AG09309 (cell line): ENCODE measurements around the gene PLXNA3.

Experiments used
- DNase-seq: peaks from one replicate; pipeline ENCODE4 v3.0.0-alpha.2; 2010; ENCODE audit warnings: low read depth
- H3K4me3 ChIP-seq: 2 replicates; pipeline ENCODE4 v1.5.1; 2011; ENCODE audit warnings: mild to moderate bottlenecking, low read depth, low read length, moderate library complexity; ENCODE audit not compliant: control insufficient read depth
- TF ChIP-seq, protein P1 (sequence below): IDR thresholded peaks from 2 replicates; pipeline ENCODE4 v1.5.1; 2011; ENCODE audit warnings: mild to moderate bottlenecking, low read depth, low read length, inconsistent platforms; ENCODE audit not compliant: insufficient read depth, control insufficient read depth; ENCODE audit errors: missing control alignments

The PLXNA3 gene

DNA sequence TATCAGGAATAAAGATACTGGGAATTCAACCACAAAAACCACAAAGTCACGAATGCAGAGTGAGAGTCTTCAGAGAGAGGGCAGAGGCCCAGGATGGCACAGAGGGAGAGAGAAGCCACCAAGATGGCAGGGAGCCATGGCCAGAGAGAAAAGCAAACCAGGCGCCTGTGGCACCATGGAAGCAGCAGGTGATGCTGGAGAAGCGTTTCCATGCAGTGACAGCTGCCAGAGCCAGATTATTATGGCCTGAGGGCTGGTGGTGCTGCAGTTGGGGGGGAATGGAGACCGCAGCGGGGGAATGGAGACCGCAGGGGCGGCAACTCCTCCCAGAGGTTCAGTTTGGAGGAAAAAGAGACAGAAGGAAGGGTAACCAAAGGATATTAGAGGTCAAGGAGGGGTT lies 40.9 kb upstream of the PLXNA3 start:
- no peak overlapping the region for H3K4me3 ChIP-seq
- TF ChIP-seq, protein P1, sequence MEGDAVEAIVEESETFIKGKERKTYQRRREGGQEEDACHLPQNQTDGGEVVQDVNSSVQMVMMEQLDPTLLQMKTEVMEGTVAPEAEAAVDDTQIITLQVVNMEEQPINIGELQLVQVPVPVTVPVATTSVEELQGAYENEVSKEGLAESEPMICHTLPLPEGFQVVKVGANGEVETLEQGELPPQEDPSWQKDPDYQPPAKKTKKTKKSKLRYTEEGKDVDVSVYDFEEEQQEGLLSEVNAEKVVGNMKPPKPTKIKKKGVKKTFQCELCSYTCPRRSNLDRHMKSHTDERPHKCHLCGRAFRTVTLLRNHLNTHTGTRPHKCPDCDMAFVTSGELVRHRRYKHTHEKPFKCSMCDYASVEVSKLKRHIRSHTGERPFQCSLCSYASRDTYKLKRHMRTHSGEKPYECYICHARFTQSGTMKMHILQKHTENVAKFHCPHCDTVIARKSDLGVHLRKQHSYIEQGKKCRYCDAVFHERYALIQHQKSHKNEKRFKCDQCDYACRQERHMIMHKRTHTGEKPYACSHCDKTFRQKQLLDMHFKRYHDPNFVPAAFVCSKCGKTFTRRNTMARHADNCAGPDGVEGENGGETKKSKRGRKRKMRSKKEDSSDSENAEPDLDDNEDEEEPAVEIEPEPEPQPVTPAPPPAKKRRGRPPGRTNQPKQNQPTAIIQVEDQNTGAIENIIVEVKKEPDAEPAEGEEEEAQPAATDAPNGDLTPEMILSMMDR: no peak
- DNase-seq: no peak

DNA sequence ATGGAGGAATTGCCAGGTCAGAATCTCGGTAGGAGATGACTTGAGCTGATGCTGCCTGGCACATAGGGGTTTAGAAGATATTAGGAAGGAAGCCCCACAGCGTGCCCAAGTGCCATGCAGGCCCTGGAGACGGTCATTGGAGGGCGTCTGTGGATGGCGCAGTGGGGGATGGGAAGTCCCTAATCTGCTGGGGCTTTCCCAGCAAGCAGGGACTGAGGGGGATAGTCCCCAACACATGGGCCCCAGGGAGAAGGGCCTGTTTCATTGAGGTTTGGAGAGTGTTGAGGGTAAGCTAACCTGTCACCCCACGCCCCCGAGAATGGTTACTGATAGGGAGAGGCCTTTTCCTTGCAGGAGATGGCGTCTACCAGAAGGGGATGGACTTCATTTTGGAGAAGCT lies 38.9 kb upstream of the PLXNA3 start:
- TF ChIP-seq, protein P1: no peak
- DNase-seq: no peak
- H3K4me3 ChIP-seq: no peak overlapping the region

DNA sequence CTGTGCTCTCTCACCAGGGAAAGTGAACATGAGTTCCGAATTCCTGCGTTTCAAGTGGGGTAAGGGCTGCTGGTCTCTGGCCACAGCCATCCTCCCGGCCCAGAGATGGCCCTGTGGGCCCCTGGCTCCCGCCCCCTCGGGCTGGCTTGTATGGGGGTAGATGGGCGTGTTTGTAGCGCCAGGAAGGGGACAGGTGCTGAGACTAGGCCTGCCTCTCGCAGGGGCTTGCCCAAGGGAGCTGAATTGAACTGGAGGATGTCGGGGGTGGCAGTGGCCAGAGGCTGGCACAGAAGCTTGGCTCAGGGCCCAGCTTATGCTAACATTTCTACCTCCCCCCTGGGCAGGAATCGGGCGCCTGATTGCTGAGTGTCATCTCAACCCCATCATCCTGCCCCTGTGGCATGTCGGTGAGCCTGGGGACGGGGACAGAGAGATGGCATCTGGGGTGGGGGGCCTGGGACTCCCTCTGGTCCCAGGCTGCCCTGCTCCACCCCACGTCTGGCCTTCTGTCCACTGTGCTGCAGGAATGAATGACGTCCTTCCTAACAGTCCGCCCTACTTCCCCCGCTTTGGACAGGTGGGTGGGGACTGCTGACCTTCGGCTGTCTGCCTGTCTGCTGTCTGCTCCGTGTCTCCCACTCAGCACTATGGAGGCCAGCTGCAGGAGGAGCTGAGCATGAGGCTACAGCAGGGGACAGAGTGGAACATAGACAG lies 38.2 kb upstream of the PLXNA3 start:
- TF ChIP-seq, protein P1: no peak
- H3K4me3 ChIP-seq: no peak overlapping the region
- DNase-seq: no peak

DNA sequence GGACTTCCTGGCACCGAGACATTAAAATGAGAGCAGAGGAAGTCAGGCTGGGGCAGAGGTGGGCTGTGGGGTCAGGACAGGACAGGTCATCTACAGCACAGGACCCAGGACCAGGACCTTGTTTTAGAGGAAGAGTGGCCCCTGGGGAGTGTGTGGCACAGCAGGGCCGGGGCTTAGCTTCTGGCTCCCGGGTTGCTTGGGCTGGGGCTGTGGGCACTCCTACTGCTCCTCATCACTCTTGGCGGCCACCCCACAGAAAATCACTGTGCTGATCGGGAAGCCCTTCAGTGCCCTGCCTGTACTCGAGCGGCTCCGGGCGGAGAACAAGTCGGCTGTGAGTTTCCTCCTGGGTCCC lies 37.7 kb upstream of the PLXNA3 start:
- no peak for DNase-seq
- TF ChIP-seq, protein P1: no peak
- H3K4me3 ChIP-seq: no peak overlapping the region

DNA sequence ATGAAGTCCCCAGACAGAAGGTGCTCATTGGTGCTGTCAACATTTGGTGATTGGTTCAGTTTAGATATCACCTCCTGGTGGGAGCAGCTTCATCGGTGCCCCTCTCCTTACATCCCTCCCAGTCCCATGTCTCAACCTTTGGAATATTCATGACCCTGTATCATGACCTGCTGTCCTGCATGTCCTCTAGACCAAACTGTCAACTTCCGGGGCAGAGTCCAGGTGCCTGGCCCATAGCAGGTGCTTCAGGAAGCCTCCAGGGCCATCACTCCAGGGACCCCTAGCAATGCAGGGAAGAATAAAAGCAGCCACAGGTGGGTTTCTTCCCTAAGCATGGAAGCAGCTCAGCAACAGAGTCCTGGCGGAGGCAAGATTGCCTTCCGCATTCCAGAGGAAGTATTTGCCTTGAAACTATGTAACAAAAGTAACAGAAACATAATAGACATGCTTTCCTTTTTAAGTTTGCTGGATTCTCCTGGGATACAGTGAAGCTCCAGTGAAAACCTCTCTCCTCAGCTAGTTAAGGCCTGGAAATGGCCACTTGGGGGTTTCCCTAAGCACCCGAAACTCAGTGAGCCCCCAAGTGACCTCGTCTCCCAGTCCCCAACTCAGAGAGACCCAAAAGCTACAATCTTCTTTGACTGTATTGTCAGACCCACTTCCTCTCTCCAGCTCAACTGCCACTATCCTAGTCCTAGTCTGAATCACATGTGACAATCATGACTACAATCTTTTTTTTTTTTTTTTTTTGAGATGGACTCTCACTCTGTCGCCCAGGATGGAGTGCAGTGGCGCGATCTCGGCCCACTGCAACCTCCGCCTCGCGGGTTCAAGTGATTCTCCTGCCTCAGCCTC lies 30.9 kb upstream of the PLXNA3 start:
- H3K4me3 ChIP-seq: no peak overlapping the region
- DNase-seq: no peak

DNA sequence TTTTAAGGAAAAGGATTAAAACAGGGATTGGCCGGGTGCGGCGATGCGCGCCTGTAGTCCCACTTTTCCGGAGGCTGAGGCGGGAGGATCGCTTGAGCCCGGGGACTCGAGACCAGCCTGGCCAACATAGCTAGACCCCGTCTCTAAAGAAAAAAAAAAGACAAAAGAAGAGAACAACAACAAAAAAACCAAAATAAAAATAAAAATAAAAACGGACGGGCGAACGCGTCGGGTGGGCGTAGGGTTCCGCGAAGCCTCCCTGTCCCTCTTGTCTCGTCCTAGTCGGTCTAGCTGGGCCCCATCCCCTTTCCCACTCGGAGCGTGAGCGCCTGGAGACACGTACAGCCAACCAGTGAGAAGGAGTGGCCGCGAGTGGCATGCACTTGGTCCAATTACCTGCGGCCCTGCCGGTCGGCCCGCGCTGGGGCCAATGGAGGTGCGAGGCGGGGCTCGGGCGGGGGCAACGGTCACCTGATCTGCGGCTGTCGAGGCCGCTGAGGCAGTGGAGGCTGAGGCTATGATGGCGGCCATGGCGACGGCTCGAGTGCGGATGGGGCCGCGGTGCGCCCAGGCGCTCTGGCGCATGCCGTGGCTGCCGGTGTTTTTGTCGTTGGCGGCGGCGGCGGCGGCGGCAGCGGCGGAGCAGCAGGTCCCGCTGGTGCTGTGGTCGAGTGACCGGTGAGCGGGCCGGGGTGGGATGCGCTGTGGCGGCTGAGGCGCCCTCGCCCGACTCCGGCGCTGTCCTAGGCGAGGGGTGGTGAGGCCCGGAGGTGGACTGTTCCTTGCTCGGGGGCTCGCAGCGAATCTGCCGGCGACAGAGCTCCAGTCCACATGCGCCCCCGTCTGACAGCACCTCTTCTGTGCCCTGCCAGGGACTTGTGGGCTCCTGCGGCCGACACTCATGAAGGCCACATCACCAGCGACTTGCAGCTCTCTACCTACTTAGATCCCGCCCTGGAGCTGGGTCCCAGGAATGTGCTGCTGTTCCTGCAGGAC lies 29.6 kb upstream of the PLXNA3 start, which contains the start of gene ATP6AP1:
Gene ATP6AP1 (plus strand): TSS at position 502 of the 996 bp plus-strand sequence. CDS start 16 bp downstream, at position 518.
- TF ChIP-seq, protein P1: no peak
- peak within 1 kb of the TSS; percentile 67 for H3K4me3 ChIP-seq
- DNase-seq: peak; percentile 78

More for the DNA sequence above, 30.9 kb upstream of the PLXNA3 start:
- TF ChIP-seq, protein P1: no peak
